Ureter (tissue), 1 donor: Measurements from ENCODE around the gene ARHGAP35. TPM values are rescaled to one million over a fixed set of nuclear protein-coding genes. Genes with fewer than 3 reads are reported as not detected.
"Not testable (repeated sequence)": the region's sequence is repeated elsewhere in the genome, so short reads cannot be mapped to it uniquely, and the experiment has no call there.

Experiments used
- DNase-seq: peaks from one replicate; pipeline ENCODE4 v3.0.0-alpha.2; 2020; ENCODE audit warnings: low spot score
- total RNA-seq: library from RNA; stranded (reverse); gene quantifications from one replicate; pipeline ENCODE4 v1.2.4, GENCODE V29; 2023
- donor health status: DM: yes; HTN: yes; CAD: no.

ARHGAP35 gene
- total RNA-seq, 1 donor from 2014 or later: 84.0 TPM

GRCh38 chr19:46871173-46871572, 10.4 kb downstream of the ARHGAP35 start:
- not testable (repeated sequence) for DNase-seq

GRCh38 chr19:46872967-46873366, 12.2 kb downstream of the ARHGAP35 start:
- DNase-seq: no peak

GRCh38 chr19:46875234-46875633, 14.4 kb downstream of the ARHGAP35 start:
- DNase-seq: no peak

GRCh38 chr19:46875657-46876056, 14.9 kb downstream of the ARHGAP35 start:
- no peak for DNase-seq

GRCh38 chr19:46878613-46879375, 18.0 kb downstream of the ARHGAP35 start:
- DNase-seq: no peak

GRCh38 chr19:46880431-46880830, 19.6 kb downstream of the ARHGAP35 start:
- no peak for DNase-seq

- DNase-seq: no peak
Observed at GRCh38 chr19:46881092-46881491, 20.3 kb downstream of the ARHGAP35 start.

- no peak for DNase-seq
Observed at GRCh38 chr19:46882034-46882433, 21.2 kb downstream of the ARHGAP35 start.

- DNase-seq: not testable (repeated sequence)
Observed at GRCh38 chr19:46882751-46883150, 22.0 kb downstream of the ARHGAP35 start.

GRCh38 chr19:46885411-46885810, 24.6 kb downstream of the ARHGAP35 start:
- no peak for DNase-seq

GRCh38 chr19:46886546-46887239, 25.9 kb downstream of the ARHGAP35 start:
- DNase-seq: no peak

- no peak for DNase-seq
Observed at GRCh38 chr19:46887240-46887782, 26.5 kb downstream of the ARHGAP35 start.

GRCh38 chr19:46890423-46891170, 29.8 kb downstream of the ARHGAP35 start:
- no peak for DNase-seq

GRCh38 chr19:46892252-46893179, 31.7 kb downstream of the ARHGAP35 start:
- DNase-seq: no peak

- DNase-seq: no peak
Observed at GRCh38 chr19:46896076-46896794, 35.4 kb downstream of the ARHGAP35 start.

GRCh38 chr19:46898731-46899130, 37.9 kb downstream of the ARHGAP35 start:
- DNase-seq: no peak

- DNase-seq: no peak
Observed at GRCh38 chr19:46900341-46900740, 39.5 kb downstream of the ARHGAP35 start.

- DNase-seq: no peak
Observed at GRCh38 chr19:46901701-46902401, 41.1 kb downstream of the ARHGAP35 start.

GRCh38 chr19:46902402-46902766, 41.6 kb downstream of the ARHGAP35 start:
- no peak for DNase-seq

GRCh38 chr19:46903458-46903857, 42.7 kb downstream of the ARHGAP35 start:
- no peak for DNase-seq
